Natural killer cell (primary cell): ENCODE results near the gene COX7B2. TPM values are rescaled to one million over a fixed set of nuclear protein-coding genes. Genes with fewer than 3 reads are reported as not detected.

Experiments
- ATAC-seq, 3 donors: fragments of 150-1000 bp in 2 of 3; fragments of 200-7000 bp in 1 of 3; cut with Tn5 transposase; 1 replicate in 1 of 3; 2 replicates in 2 of 3; pipeline ENCODE4 v1.10.0; 2021; ENCODE audit warnings: mild to moderate bottlenecking in 2 of 3, moderate library complexity in 2 of 3
- DNase-seq, 2 donors: peaks; one replicate each; pipeline versions ENCODE4 v3.0.0 to v3.0.0-alpha.2; 2013 to 2021; ENCODE audit warnings: mixed read lengths in 1 of 2
- H3K27ac ChIP-seq: one replicate; pipeline ENCODE4 v1.5.1; 2013; ENCODE audit warnings: mild to moderate bottlenecking, low read length
- H3K27me3 ChIP-seq: one replicate; pipeline ENCODE4 v1.6.1; 2013; ENCODE audit warnings: low read length; ENCODE audit not compliant: control insufficient read depth, insufficient read depth
- H3K36me3 ChIP-seq: one replicate; pipeline ENCODE4 v1.6.1; 2013; ENCODE audit warnings: low read length; ENCODE audit not compliant: control insufficient read depth, insufficient read depth
- H3K4me1 ChIP-seq: one replicate; pipeline ENCODE4 v1.6.1; 2013; ENCODE audit warnings: low read length; ENCODE audit not compliant: control insufficient read depth, insufficient read depth
- H3K4me3 ChIP-seq: one replicate; pipeline ENCODE4 v1.5.1; 2013; ENCODE audit warnings: low read length
- H3K9me3 ChIP-seq: one replicate; pipeline ENCODE4 v1.6.1; 2013; ENCODE audit warnings: low read length; ENCODE audit not compliant: control insufficient read depth, insufficient read depth
- H3K27ac Mint-ChIP-seq, 2 donors: one replicate each; pipeline ENCODE4 v1.8.0; 2022; ENCODE audit warnings: mild to moderate bottlenecking in 2 of 2, mixed read lengths in 2 of 2, moderate library complexity in 1 of 2
- H3K27me3 Mint-ChIP-seq, 2 donors: one replicate each; pipeline ENCODE4 v1.8.0; 2022; ENCODE audit warnings: low read depth in 2 of 2, mixed read lengths in 2 of 2
- H3K36me3 Mint-ChIP-seq: one replicate; pipeline ENCODE4 v1.8.0; 2022; ENCODE audit warnings: mixed read lengths
- H3K4me1 Mint-ChIP-seq, 2 donors: one replicate each; pipeline ENCODE4 v1.8.0; 2022; ENCODE audit warnings: mixed read lengths in 2 of 2
- H3K4me3 Mint-ChIP-seq: one replicate; pipeline ENCODE4 v1.8.0; 2022; ENCODE audit warnings: mild to moderate bottlenecking, moderate library complexity, mixed read lengths
- H3K9me3 Mint-ChIP-seq, 2 donors: one replicate each; pipeline ENCODE4 v1.8.0; 2022; ENCODE audit warnings: mixed read lengths in 2 of 2
- WGBS: methylation state at CpG from one replicate; pipeline ENCODE4 v1.1.7; 2013; ENCODE audit warnings: missing lambda C conversion rate; ENCODE audit not compliant: insufficient coverage; 5-methylcytosine and 5-hydroxymethylcytosine counted together
- intact Hi-C: fragments of 100-400 bp; cut with micrococcal nuclease; formaldehyde crosslinking; loops from one replicate; pipeline ENCODE4 v1.14.2; 2022
- total RNA-seq, 4 donors: library from RNA; stranded (reverse); fragments of 120-200 nt in 1 of 4; gene quantifications; one replicate each; pipeline versions ENCODE4 v1.2.3 to v1.2.4, GENCODE V29; 2013 to 2022
- TF ChIP-seq, protein P1 (sequence below): fragments of 200-600 bp; IDR thresholded peaks from one replicate; pipeline ENCODE4 v1.8.0; 2022; ENCODE audit warnings: antibody characterized with exemption

Gene COX7B2
- total RNA-seq, 3 donors from 2014 or later (not counting 1 experiment from before 2014, with no cell fraction given): not detected

- no peak overlapping the region for H3K27ac ChIP-seq
- H3K4me1 Mint-ChIP-seq: no peaks in the 10 kb centered on the region
- TF ChIP-seq, protein P1, sequence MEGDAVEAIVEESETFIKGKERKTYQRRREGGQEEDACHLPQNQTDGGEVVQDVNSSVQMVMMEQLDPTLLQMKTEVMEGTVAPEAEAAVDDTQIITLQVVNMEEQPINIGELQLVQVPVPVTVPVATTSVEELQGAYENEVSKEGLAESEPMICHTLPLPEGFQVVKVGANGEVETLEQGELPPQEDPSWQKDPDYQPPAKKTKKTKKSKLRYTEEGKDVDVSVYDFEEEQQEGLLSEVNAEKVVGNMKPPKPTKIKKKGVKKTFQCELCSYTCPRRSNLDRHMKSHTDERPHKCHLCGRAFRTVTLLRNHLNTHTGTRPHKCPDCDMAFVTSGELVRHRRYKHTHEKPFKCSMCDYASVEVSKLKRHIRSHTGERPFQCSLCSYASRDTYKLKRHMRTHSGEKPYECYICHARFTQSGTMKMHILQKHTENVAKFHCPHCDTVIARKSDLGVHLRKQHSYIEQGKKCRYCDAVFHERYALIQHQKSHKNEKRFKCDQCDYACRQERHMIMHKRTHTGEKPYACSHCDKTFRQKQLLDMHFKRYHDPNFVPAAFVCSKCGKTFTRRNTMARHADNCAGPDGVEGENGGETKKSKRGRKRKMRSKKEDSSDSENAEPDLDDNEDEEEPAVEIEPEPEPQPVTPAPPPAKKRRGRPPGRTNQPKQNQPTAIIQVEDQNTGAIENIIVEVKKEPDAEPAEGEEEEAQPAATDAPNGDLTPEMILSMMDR: no peak
- no peak overlapping the region for H3K4me3 ChIP-seq
- no peak for ATAC-seq
- peaks cover 8 to 40% of the 10 kb centered on the region in 2 donors for H3K27me3 Mint-ChIP-seq
- DNase-seq: no peak
- H3K4me3 Mint-ChIP-seq: no peak overlapping the region
- H3K27me3 ChIP-seq: no peaks in the 10 kb centered on the region
- no peak overlapping the region for H3K27ac Mint-ChIP-seq
- H3K36me3 Mint-ChIP-seq: no peaks in the 10 kb centered on the region
- H3K36me3 ChIP-seq: no peaks in the 10 kb centered on the region
- intact Hi-C loops: no loop called here
- no peaks in the 10 kb centered on the region for H3K9me3 Mint-ChIP-seq
- no peaks in the 10 kb centered on the region for H3K9me3 ChIP-seq
- H3K4me1 ChIP-seq: no peaks in the 10 kb centered on the region
- WGBS: 25% methylated on average over 1 of the region's 1 CpG
Observed at GRCh38 chr4:46937493-46937892, 28.4 kb upstream of the COX7B2 start.

DNA sequence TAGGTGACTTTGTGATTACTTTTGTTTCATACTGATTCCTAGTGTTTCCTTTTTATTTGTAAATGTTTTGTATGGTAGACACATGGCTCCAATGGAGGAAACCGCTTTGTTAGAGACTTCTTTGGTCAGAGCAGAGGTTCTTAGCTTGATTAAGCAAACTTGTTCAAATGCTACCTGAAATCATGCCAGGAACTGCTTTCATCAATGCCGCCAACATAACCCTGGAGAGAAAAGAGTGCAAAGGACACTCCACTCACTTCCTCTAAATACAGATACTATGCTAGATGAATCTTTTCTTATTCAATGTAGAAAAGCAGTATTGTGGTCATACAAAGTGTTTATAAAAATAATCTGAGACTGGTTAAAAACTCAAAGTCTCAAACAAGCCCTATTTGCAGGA lies 25.7 kb upstream of the COX7B2 start:
- 78% methylated on average over 2 of the region's 2 CpGs for WGBS
- Histone ChIP-seq H3K27me3 (no peaks in the 10 kb centered on the region), H3K36me3 (no peaks in the 10 kb centered on the region), H3K4me1 (no peaks in the 10 kb centered on the region), H3K27ac (no peak overlapping the region), H3K9me3 (no peaks in the 10 kb centered on the region), H3K4me3 (no peak overlapping the region)
- no peaks in the 10 kb centered on the region for H3K4me1 Mint-ChIP-seq
- no peaks in the 10 kb centered on the region for H3K9me3 Mint-ChIP-seq
- H3K27me3 Mint-ChIP-seq: peaks cover 6 to 40% of the 10 kb centered on the region in 2 donors
- H3K4me3 Mint-ChIP-seq: no peak overlapping the region
- no peak overlapping the region for H3K27ac Mint-ChIP-seq
- intact Hi-C loops: no loop called here
- no peaks in the 10 kb centered on the region for H3K36me3 Mint-ChIP-seq
- TF ChIP-seq, protein P1: no peak
- ATAC-seq (no peak), DNase-seq (no peak)

DNA sequence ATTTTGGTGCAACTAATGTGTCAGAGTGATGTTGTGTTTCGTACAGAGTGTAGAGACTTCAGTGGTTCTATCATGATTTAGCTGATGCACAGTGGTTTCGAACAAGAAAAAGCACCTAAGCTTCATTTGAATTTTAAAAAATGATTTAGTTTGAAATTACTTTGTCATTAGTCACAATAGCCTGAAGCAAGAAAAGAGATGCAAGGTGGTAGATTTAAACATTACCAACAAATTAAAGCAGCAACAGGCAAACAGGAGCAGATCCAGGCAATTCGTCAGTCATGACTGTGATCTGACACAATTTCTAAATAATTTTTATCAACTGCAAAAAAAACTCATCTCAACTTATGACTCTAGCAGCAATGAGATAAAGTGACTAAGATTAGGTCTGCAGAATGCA lies 24.6 kb upstream of the COX7B2 start:
- Mint-ChIP-seq H3K4me3 (no peak overlapping the region), H3K36me3 (no peaks in the 10 kb centered on the region), H3K4me1 (no peaks in the 10 kb centered on the region), H3K9me3 (no peaks in the 10 kb centered on the region), H3K27ac (no peak overlapping the region), H3K27me3 (peaks cover 8 to 38% of the 10 kb centered on the region in 2 donors)
- Histone ChIP-seq H3K4me3 (no peak overlapping the region), H3K27me3 (no peaks in the 10 kb centered on the region), H3K27ac (no peak overlapping the region), H3K9me3 (no peaks in the 10 kb centered on the region), H3K4me1 (no peaks in the 10 kb centered on the region), H3K36me3 (no peaks in the 10 kb centered on the region)
- ATAC-seq (no peak), DNase-seq (no peak)
- intact Hi-C loops: loop anchor here (2.0 kb wide), 1 partner anchor 189 kb away; no protein-coding TSS in a partner anchor
- WGBS: 71% methylated on average over 3 of the region's 3 CpGs
- TF ChIP-seq, protein P1: no peak

- H3K4me1 ChIP-seq: no peaks in the 10 kb centered on the region
- TF ChIP-seq, protein P1: peak; percentile 49
- Mint-ChIP-seq H3K4me3 (no peak overlapping the region), H3K4me1 (no peaks in the 10 kb centered on the region), H3K27me3 (peaks cover 11 to 43% of the 10 kb centered on the region in 2 donors), H3K9me3 (no peaks in the 10 kb centered on the region), H3K27ac (no peak overlapping the region), H3K36me3 (no peaks in the 10 kb centered on the region)
- no peaks in the 10 kb centered on the region for H3K9me3 ChIP-seq
- ATAC-seq: peak in 2 of 3 donors; percentile 31 to 78
- H3K4me3 ChIP-seq: no peak overlapping the region
- H3K27me3 ChIP-seq: no peaks in the 10 kb centered on the region
- H3K27ac ChIP-seq: no peak overlapping the region
- intact Hi-C loops: loop anchor here (1.0 to 2.0 kb wide), 2 partner anchors 100 to 191 kb away; no protein-coding TSS in a partner anchor
- H3K36me3 ChIP-seq: no peaks in the 10 kb centered on the region
- WGBS: 26% methylated on average over 2 of the region's 3 CpGs
- DNase-seq: peak in 1 of 2 donors; percentile 11
Observed at GRCh38 chr4:46931981-46932380, 22.9 kb upstream of the COX7B2 start.
